Loucy (cell line): ENCODE measurements around the gene ADGRF4.

Experiments used
- EZH2phosphoT487 ChIP-seq: fragments of 200-600 bp; IDR thresholded peaks from 2 replicates; pipeline ENCODE4 v1.6.1; 2018; ENCODE audit warnings: antibody characterized with exemption, mild to moderate bottlenecking, moderate library complexity, borderline replicate concordance
- TF ChIP-seq, protein P1 (sequence below): fragments of 200-600 bp; sonication (generic); conservative IDR thresholded peaks from 2 replicates; pipeline ENCODE4 v1.5.1; 2014; ENCODE audit warnings: mild to moderate bottlenecking, antibody characterized with exemption, low read length

DNA sequence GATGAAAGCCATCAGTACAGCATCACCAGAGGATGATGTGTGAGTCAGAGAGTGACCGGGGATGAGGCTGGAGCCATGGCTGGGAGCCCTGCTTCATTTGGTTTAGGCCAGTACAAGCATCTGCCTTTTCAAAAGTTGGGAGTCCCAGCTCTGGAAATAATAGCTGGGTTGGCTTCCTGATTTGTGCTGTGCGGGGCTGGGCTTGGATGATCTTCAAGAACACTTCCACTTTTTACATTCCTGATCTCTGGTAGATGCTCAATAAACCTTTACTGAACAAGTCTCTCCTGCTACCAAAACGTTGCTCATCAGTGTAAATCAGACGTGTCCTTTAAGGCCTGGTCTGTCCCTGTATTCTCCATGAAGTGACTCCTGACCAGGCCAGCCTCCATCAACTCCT lies 44.1 kb upstream of the ADGRF4 start:
- TF ChIP-seq, protein P1, sequence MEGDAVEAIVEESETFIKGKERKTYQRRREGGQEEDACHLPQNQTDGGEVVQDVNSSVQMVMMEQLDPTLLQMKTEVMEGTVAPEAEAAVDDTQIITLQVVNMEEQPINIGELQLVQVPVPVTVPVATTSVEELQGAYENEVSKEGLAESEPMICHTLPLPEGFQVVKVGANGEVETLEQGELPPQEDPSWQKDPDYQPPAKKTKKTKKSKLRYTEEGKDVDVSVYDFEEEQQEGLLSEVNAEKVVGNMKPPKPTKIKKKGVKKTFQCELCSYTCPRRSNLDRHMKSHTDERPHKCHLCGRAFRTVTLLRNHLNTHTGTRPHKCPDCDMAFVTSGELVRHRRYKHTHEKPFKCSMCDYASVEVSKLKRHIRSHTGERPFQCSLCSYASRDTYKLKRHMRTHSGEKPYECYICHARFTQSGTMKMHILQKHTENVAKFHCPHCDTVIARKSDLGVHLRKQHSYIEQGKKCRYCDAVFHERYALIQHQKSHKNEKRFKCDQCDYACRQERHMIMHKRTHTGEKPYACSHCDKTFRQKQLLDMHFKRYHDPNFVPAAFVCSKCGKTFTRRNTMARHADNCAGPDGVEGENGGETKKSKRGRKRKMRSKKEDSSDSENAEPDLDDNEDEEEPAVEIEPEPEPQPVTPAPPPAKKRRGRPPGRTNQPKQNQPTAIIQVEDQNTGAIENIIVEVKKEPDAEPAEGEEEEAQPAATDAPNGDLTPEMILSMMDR: no peak
- no peak for TF ChIP-seq EZH2phosphoT487
